HK-2 (cell line): ENCODE results near the gene DENND5B.
"Not testable (repeated sequence)": the region's sequence is repeated elsewhere in the genome, so short reads cannot be mapped to it uniquely, and the experiment has no call there.

Experiments
- DNase-seq: peaks from one replicate; pipeline ENCODE4 v3.0.0-alpha.2; 2018; ENCODE audit not compliant: unreplicated experiment

Gene DENND5B

DNA sequence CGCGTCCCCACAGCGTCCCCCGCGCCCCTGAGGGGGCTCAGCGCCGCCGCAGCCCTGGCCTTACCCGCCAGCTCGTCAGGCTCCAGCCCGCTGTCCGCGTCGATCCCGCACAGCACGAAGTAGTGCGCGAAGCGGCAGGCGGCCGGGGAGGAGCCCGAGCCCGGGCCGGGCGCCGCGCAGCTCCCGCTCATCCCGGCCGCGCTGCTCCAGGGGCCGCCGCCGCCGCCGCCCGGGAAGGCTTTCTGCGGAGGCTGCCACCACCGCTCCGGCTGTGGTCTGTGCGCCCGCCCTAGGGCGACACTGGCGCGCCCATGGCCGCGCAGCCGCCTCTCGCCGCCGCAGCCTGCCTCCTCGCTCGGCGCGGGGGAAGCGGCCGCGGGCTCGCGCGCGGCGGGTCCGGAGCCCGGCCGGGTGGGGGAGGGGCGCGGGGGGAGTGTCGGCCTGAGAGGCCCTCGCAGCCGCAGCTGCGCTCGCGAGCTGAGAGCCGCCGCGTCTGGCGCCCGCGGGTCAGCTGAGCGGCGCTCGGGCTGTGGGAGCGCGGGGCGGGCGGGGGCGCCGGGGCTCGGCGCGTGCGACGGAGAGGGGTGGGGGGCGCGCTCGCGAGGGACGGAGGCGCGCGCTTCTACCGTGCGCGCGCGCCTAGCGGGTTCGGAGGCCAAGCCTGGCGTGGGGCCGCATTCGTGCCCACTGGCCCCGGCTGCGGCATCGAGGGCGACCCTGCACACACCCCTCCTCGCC lies at the start of gene DENND5B:
Gene DENND5B, minus strand, starts transcription at position 495 of the 738 bp plus-strand sequence. Its CDS starts 304 bp downstream, at position 191.
- peak; percentile 65 for DNase-seq

DNA sequence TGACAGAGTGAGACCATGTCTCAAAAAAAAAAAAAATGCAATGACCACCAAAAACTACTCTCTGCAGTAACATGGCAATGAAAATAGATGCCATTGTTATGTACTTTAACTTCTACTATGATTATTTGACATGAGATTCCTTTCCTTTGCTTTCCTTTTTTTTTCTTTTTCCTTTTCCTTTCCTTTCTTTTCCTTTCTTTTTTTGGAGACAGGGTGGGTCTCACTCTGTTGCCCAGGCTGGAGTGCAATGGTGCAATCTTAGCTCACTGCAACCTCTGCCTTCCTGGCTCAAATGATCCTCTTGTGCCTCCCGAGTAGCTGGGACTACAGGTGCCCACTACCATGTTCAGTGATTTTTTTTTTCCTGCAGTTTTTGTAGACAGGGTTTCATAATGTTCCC lies 43.7 kb upstream of the DENND5B start:
- DNase-seq = no peak

DNA sequence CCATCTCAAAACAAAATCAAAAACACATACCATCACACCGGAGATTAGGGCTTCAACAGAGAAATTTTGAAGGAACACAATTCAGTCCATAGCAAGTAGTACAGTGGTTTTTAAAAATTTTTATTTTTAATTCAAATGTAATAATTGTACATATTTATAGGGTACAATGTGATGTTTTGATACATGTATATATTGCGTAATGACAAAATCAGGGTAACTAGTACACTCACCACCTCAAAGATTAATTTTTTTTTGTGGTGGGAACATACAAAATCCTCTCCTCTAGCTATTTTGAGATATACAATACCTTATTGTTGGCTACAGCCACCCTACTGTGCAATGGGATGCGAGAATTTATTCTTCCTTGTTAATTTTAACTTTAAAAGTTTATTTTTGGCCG lies 42.5 kb upstream of the DENND5B start:
- DNase-seq = no peak

DNA sequence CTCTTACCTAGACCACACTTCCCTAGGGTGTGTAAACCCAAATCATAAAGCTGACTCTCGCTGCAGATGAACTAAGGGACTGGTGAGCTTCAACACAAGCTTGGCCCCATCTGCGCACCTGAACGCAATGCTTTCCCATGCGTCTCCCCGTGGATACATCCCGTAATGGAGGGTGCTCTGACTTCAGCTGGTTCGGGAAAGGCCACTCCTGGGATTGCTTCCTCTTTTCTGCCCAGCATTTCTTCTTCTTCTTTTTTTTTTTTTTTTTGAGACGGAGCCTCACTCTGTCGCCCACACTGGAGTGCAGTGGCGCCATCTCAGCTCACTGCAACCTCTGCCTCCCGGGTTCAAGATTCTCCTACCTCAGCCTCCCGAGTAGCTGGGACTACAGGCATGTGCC lies 40.9 kb upstream of the DENND5B start:
- no peak for DNase-seq

- DNase-seq = no peak
These were observed 40.2 kb upstream of the DENND5B start for GRCh38 chr12:31631023-31631724.

- DNase-seq = no peak
These were observed 39.1 kb upstream of the DENND5B start for GRCh38 chr12:31629756-31630732.

DNA sequence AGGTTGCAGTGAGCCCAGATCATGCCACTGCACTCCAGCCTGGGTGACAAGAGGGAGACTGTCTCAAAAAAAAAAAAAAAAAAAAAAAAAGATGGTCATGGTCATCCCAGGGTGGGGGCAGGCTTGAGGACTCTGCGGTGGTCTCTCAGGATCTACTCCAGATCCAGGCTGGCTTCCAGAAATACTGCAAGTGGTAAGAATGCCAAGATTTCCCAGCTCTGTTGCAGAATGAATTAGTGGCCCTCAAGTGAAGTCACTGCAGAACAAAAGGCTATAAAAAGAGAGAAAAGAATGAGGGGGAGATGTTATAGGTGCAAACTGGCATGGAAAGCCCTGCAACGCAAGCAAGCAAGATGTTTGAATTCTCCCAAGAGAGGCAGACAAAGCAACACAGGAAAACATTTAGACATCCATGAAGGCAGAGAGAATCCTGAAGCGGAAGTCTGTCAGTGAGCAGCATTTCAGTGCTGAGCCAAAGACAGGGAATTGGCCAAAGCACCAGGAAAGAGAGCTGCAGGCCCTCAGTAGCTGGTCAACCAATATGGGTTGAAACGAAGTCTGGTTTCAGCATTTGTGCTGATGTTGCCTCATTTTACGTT lies 36.6 kb upstream of the DENND5B start:
- no peak for DNase-seq

GRCh38 chr12:31626270-31626995 lies 35.5 kb upstream of the DENND5B start:
- DNase-seq = no peak

DNA sequence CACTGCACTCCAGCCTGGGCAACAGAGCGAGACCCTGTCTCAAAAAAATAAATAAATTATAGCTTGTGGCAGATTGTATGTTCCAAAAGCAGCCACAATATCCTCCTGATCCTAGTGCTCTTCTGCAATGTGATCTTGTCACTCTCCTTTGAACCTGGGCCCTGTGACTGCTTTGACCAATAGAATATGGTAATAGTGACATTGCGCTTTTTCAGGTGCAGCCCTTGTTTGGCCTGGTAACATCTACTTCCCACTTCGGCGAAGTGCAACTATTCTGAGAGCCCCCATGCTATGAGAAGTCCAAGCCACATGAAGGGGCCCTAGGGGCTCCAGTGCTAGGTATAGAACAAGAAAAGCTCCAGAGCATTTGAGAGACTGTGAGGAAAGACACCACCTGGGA lies 31.1 kb upstream of the DENND5B start:
- no peak for DNase-seq

- no peak for DNase-seq
These were observed 29.4 kb upstream of the DENND5B start for GRCh38 chr12:31620311-31620710.

DNA sequence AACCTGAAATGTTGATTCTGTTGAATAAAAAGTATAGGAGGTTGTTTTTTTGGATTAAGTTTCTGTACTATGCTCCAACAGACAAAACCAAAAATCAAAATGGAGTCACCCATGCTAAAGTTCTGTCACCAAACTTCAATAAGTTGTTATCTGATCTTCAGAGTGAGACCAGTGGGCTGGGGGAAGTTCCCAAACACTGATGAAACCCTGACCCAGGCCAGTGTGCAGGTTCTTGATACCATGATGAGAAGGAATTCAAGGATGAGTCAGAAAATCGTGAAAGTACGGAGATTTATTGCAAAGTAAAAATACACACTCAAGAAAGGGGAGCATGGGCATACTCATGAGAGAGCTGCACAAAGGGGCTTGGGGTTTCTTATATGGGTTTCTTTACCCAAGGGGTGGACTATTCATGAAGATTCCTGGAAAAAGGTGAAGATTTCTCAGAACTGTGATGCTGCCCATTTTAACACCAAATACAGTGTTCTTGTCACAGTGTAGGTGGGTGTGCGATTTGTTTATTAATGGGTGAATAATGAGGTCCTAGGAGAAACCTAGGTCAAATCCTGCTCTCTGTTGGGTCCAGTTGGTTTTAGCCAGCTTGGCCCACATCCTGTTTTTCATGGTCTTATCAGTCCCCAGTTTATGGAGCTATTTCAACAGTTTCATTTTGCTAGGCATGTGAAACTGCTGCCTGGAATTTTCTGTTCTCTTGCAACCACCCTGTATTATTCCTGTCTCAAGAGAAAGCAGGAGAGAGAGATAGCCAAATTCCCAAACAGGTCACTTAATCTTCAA lies 27.5 kb upstream of the DENND5B start:
- DNase-seq = no peak

- DNase-seq = no peak
These were observed 21.9 kb upstream of the DENND5B start for GRCh38 chr12:31612819-31613218.

DNA sequence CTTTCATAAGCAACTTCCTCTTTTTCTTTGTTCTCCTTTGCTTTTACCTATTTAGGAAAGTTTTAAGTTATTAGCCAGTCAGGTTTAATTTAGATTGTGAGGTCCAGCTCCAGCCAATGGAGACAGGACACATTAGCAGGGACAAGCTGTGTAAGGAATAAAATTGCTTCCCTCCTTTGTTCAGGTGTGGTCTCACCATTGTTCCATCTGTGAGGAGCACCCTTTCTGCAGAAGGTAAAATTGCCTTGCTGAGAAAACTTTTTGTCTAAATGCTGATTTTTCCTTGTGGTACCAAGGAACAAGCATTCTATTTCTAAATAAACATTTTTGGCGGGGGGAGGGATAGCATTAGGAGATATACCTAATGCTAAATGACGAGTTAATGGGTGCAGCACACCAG lies 17.4 kb upstream of the DENND5B start:
- not testable (repeated sequence) for DNase-seq

DNA sequence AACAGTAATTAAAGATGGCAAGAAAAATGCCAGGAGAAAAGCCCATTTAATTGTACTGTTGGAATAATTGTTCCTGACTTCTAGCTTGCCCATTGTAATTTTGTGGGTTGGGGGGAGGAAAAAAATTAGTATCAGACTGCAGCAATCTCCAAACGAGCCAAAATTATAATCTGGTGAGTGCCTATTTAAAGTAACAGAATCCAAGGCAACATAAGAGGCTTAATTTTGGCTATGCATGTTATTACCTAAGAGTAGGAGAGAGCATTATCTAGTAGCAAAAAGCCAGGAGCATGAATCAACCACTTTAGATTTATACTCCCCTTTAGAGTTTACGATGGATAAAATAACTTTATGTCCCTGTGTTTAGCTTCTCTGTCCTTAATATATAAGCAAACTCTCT lies 14.6 kb upstream of the DENND5B start:
- DNase-seq = no peak

DNA sequence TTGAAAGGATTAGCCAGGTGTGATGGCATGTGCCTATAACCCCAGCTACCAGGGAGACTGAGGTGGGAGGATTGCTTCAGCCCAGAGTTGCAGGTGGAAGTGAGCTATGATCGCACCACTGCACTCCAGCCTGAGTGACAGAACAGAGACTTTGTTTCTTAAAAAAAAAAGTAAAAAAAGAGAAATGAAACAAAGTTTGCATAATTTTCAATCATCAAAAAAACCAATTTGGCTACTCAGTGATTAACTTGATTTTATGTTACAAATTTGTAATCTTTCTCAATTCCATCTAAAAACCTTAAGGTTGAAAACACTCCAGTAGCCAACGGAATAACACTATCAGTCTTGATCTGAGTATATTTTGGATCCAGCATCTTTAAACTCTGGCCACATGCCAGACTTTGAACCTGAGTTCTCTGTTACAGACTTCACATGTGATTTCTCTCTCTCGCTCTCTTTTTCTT lies 12.6 kb upstream of the DENND5B start:
- no peak for DNase-seq

GRCh38 chr12:31600750-31601149 lies 9.8 kb upstream of the DENND5B start:
- DNase-seq = no peak

- DNase-seq = no peak
These were observed 9.3 kb upstream of the DENND5B start for GRCh38 chr12:31600252-31600651.

DNA sequence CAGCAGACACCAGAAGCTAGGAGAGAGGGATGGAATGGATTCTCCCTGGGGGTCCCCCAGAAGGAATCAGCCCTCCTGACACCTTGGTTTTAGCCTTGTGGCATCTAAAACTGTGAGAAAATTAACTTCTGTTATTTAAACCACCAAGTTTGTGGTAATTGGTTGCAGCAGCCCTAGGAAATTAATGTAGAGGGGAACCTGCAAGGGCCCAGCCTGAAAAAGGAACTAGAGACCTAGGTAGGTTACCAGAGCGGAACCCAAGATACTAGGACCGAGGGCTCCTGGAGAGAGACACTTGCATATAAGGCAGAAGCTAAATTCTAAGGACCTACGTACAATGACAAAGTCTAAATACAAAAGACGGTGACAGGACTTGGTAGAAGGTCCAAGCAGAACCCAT lies 8.1 kb upstream of the DENND5B start:
- no peak for DNase-seq

DNA sequence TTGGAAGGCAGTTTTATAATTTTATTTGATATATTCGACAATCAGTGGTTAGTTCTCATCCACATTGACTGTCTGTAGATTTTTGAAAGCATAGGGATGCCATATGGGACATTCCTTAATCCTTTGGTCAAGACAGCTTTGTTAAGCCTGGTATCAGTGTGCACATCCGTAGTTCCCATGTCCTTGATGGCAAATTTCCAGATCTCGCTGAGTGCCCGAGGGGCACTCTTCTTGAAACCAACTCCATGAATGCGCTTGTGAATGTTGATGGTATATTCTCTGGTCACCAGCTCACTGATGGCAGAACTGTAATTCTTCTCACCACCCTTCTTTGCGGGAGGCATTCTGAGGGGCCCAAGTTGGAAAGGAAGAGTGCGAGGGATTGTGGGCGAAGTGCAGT lies 6.1 kb upstream of the DENND5B start:
- no peak for DNase-seq

DNA sequence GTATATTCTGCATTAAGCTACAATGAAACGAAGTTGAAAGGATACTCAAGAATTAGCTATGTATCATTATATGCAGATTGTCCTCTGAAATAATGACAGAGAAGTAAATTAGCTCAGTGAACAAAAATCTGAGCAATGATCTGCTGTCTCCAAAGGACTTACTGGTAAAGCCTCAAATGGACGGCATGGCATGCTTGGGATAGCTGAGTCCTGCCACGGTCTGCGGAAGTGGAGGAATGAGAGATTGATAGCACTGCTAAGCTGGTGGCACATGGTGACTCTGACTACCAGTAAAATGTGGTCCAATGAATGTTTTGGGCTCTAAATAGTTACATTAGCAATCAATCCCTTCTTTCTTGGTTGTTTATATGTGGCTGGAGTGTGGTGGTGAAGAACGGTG lies 3.7 kb upstream of the DENND5B start:
- DNase-seq = no peak
